NCI-H128 (cell line): Measurements from ENCODE around the gene CALHM1.
"Not testable (repeated sequence)": the region's sequence is repeated elsewhere in the genome, so short reads cannot be mapped to it uniquely, and the experiment has no call there.

Source experiments
- DNase-seq: peaks from one replicate; lab custom pipeline; 2025; ENCODE audit not compliant: unreplicated experiment; lab: John Stamatoyannopoulos, UW

Gene CALHM1

GRCh38 chr10:103433858-103434257 lies 24.8 kb downstream of the CALHM1 start:
- DNase-seq, result no peak

- no peak for DNase-seq
Measured at GRCh38 chr10:103431902-103432301, 26.8 kb downstream of the CALHM1 start.

- no peak for DNase-seq
Measured at GRCh38 chr10:103429647-103430046, 29.1 kb downstream of the CALHM1 start.

- no peak for DNase-seq
Measured at GRCh38 chr10:103428989-103429643, 29.6 kb downstream of the CALHM1 start.

GRCh38 chr10:103427866-103428265 lies 30.8 kb downstream of the CALHM1 start:
- DNase-seq, result no peak

- DNase-seq, result no peak
Measured at GRCh38 chr10:103423748-103424147, 35.0 kb downstream of the CALHM1 start.

GRCh38 chr10:103419101-103419500 lies 39.6 kb downstream of the CALHM1 start:
- DNase-seq, result no peak

GRCh38 chr10:103417601-103418000 lies 41.1 kb downstream of the CALHM1 start:
- DNase-seq, result no peak

- not testable (repeated sequence) for DNase-seq
Measured at GRCh38 chr10:103417148-103417469, 41.6 kb downstream of the CALHM1 start.

- no peak for DNase-seq
Measured at GRCh38 chr10:103416436-103417147, 42.1 kb downstream of the CALHM1 start.

- no peak for DNase-seq
Measured at GRCh38 chr10:103415581-103415980, 43.1 kb downstream of the CALHM1 start.

GRCh38 chr10:103413564-103413963 lies 45.1 kb downstream of the CALHM1 start:
- DNase-seq, result no peak
